ENCODE measurements around the gene PID1. TPM values are rescaled to one million over a fixed set of nuclear protein-coding genes. Genes with fewer than 3 reads are reported as not detected.

PID1 gene
- total RNA-seq, 1 experiment from 2014 or later: 63.3 TPM

DNA sequence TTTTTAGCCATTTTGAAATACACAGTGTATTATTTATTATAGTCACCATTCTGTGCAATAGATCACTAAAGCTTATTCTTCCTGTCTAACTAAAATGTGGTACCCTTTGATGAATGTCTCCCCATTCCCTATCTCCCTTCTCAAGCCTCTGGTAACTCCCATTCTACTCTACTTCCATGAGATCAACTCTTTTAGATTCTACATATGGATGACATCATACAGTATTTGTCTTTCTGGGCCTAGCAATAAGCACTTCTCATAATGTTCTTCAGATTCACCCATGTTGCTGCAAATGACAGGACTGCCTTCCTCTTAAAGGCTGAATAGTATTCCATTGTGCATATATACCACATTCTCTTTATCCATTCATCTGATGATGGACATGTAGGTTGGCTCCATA, 210.9 kb downstream of the PID1 start:
- peaks cover 5% of the 10 kb centered on the region for H3K9me3 ChIP-seq
- H3K27me3 ChIP-seq: no peaks in the 10 kb centered on the region
- no peak for DNase-seq
- no peak overlapping the region for H3K4me3 ChIP-seq
- 0 out of 2 replicates have a peak, but pooled peaks cover 3% of the 10 kb centered on the region for H3K36me3 ChIP-seq

GRCh38 chr2:229059331-229060033, 211.6 kb downstream of the PID1 start:
- peaks cover 5% of the 10 kb centered on the region for H3K9me3 ChIP-seq
- H3K27me3 ChIP-seq: no peaks in the 10 kb centered on the region
- 0 out of 2 replicates have a peak, but pooled peaks cover 3% of the 10 kb centered on the region for H3K36me3 ChIP-seq
- no peak overlapping the region for H3K4me3 ChIP-seq
- DNase-seq: no peak

DNA sequence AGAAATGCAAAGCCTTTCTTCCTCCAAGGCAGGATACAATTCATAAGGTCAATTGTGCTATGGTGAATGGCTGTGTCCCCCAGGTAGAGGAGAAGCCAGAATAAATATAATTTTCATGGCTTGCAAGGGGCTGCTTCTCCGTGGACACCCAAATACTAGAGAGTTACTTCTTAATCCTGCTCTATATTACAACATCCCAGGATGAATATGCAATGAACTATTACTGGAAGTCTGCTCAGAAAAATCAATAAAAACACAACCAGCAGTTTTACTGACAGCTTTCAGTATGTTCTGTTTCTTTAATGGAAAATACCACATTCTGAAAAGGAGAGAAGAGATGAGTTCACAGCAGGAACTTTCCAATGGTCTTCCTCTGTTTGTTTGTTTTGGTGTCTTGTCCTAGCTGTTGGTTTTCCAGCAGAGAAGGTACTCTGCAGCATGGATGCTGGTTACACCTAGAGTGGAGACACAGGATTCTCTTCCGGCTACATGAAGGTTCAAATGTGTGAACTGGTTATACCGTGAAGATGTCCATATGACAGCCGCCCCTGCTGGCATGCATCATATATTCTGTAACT, 213.0 kb downstream of the PID1 start:
- H3K36me3 ChIP-seq: 0 out of 2 replicates have a peak, but pooled peaks cover 3% of the 10 kb centered on the region
- H3K9me3 ChIP-seq: peaks cover 5% of the 10 kb centered on the region
- no peak for DNase-seq
- H3K4me3 ChIP-seq: no peak overlapping the region
- no peaks in the 10 kb centered on the region for H3K27me3 ChIP-seq

GRCh38 chr2:229054311-229054710, 216.8 kb downstream of the PID1 start:
- Histone ChIP-seq H3K27me3 (no peaks in the 10 kb centered on the region), H3K36me3 (no peaks in the 10 kb centered on the region), H3K4me3 (no peak overlapping the region), H3K9me3 (no peaks in the 10 kb centered on the region)
- DNase-seq: no peak

DNA sequence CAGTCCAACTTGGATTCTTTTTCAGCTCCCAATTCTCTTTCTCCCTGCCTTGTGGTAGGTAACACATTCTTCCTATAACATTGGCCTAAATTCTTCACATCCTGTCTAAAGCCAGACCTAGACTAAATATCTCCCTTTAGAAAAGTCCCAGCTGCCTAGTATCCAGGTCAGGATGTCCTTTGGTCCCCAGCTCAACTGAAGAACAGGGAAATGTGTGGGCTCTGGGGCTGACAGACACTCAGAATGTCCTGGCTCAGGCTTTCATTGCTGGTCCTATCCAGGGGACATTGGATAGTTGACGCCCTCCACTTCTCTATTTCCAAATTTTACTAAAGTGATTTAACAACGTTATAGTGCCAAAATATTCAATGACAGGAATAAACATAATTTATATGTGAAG, 219.3 kb downstream of the PID1 start:
- DNase-seq: no peak
- Histone ChIP-seq H3K9me3 (no peaks in the 10 kb centered on the region), H3K27me3 (no peaks in the 10 kb centered on the region), H3K36me3 (no peaks in the 10 kb centered on the region), H3K4me3 (no peak overlapping the region)

- Histone ChIP-seq H3K9me3 (no peaks in the 10 kb centered on the region), H3K36me3 (no peaks in the 10 kb centered on the region), H3K27me3 (no peaks in the 10 kb centered on the region), H3K4me3 (no peak overlapping the region)
- no peak for DNase-seq
These were observed 221.0 kb downstream of the PID1 start for GRCh38 chr2:229050133-229050532.

DNA sequence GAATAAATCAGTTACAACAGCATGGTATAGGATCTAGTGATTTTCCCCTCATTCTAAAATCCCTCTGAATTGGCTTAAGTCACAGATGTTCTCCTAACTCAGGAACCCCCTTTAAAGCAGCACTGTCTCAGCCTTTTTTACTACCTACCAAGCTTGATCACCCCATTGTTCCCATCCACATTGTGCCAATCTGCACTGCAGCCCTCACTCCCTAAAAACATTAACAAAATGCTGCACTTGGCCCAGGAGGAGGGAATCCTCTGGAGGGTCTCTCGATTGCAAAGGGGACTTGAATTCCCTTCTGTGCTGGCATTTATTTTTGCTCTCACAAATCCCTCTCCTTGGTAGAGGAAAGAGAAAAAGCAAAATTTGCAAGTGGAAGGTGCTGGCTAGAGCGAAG, 223.0 kb downstream of the PID1 start:
- DNase-seq: no peak
- no peaks in the 10 kb centered on the region for H3K36me3 ChIP-seq
- no peaks in the 10 kb centered on the region for H3K9me3 ChIP-seq
- H3K27me3 ChIP-seq: no peaks in the 10 kb centered on the region
- H3K4me3 ChIP-seq: no peak overlapping the region

DNA sequence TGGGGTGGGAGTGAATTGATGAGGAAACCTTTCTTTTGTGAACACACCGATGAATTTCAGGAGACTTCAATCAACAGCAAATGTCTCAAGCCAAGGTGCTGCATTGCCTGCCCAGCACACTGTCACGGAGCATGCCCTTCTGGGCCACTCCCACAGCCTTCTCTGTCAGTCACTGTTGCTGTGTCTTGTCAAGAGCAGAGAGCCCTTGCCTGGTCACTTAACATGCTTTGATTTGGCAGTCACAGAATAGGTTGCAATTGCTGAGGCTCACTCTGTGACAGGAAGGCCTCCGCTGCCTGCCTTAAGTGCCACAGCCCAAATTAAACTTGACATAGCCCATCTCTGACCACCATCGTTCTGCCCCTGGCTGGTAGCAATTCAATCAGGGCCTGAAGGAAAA, 225.4 kb downstream of the PID1 start:
- H3K9me3 ChIP-seq: no peaks in the 10 kb centered on the region
- DNase-seq: no peak
- no peaks in the 10 kb centered on the region for H3K36me3 ChIP-seq
- H3K27me3 ChIP-seq: no peaks in the 10 kb centered on the region
- H3K4me3 ChIP-seq: no peak overlapping the region

GRCh38 chr2:229044581-229044980, 226.5 kb downstream of the PID1 start:
- Histone ChIP-seq H3K9me3 (no peaks in the 10 kb centered on the region), H3K4me3 (no peak overlapping the region), H3K36me3 (no peaks in the 10 kb centered on the region), H3K27me3 (no peaks in the 10 kb centered on the region)
- no peak for DNase-seq

GRCh38 chr2:229043681-229044080, 227.4 kb downstream of the PID1 start:
- Histone ChIP-seq H3K9me3 (no peaks in the 10 kb centered on the region), H3K27me3 (no peaks in the 10 kb centered on the region), H3K36me3 (no peaks in the 10 kb centered on the region), H3K4me3 (no peak overlapping the region)
- no peak for DNase-seq

DNA sequence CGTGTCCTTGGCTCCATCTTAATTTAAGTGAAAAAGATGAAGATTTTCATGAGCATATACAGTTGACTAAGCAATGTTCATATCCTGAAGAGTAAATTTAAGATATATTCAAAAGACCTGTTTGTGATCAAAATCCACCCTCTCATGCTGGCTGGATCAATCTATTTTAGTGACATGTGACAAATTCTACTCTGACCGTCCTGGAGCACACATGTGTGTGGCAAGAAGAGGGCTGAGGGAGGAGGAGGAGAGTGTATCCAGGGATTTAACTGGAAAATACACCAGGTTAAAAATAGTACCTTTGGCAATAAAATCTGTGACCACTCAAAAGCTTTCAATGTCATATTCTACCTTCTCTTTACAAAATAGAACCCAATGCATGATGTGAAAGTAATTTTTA, 228.7 kb downstream of the PID1 start:
- H3K4me3 ChIP-seq: no peak overlapping the region
- H3K36me3 ChIP-seq: no peaks in the 10 kb centered on the region
- no peak for DNase-seq
- H3K27me3 ChIP-seq: no peaks in the 10 kb centered on the region
- H3K9me3 ChIP-seq: no peaks in the 10 kb centered on the region

- no peak for DNase-seq
- Histone ChIP-seq H3K27me3 (no peaks in the 10 kb centered on the region), H3K9me3 (no peaks in the 10 kb centered on the region), H3K36me3 (no peaks in the 10 kb centered on the region), H3K4me3 (no peak overlapping the region)
These were observed 229.4 kb downstream of the PID1 start for GRCh38 chr2:229041691-229042090.

DNA sequence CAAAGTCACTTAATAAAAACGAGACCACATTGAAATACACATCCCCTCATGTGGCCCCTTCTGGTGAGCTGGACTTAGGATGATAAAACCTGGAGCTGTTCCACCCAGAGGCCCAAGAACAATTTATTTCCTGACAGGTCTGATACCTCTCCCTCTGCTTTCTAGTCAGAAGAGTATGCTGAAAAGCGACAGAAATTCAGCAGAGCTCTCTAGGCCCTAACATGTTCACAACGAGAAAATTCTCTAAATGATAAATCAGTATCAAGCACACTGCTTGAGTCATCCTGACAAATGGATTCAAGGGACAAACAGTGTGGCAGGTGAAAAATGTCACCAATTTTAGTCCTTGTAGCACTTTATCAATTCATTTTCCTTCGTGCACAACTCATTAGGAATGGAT, 233.5 kb downstream of the PID1 start:
- no peak overlapping the region for H3K4me3 ChIP-seq
- no peaks in the 10 kb centered on the region for H3K27me3 ChIP-seq
- no peaks in the 10 kb centered on the region for H3K9me3 ChIP-seq
- DNase-seq: no peak
- H3K36me3 ChIP-seq: no peaks in the 10 kb centered on the region

- H3K27me3 ChIP-seq: no peaks in the 10 kb centered on the region
- H3K36me3 ChIP-seq: no peaks in the 10 kb centered on the region
- DNase-seq: no peak
- H3K4me3 ChIP-seq: no peak overlapping the region
- no peaks in the 10 kb centered on the region for H3K9me3 ChIP-seq
These were observed 237.3 kb downstream of the PID1 start for GRCh38 chr2:229033816-229034215.

DNA sequence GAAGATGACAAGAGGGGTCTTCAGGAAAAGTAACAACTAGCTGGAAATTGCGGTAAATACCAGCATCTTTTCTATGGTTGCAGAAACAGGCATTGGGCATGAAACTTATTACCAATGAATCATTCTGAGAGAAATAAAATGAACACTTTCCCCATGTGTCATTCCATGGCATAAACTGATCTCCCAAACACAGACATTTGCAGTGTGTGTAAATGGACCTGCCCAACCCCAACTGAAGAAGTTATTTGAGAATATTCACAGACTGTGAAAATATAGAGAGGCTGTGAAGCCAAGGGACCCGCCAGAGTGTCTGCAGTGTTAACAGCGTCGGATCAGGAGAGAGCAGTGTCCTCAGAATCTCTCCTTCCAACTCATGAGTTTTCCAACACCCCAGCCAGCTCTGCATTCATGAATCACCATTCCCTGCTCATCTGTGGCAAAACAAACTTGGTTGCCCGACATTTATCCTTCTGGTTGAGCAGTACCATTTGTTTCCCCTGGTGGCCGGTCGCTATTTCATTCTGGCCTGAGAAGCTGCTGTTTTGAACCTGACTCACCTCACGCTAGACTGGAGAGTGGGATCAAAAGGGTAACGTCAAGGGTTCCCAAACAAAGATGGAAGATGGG, 238.4 kb downstream of the PID1 start:
- H3K36me3 ChIP-seq: no peaks in the 10 kb centered on the region
- peak; percentile 19 for DNase-seq
- H3K4me3 ChIP-seq: no peak overlapping the region
- peaks cover 3% of the 10 kb centered on the region; the same call in 1 of the 2 replicates for H3K9me3 ChIP-seq
- H3K27me3 ChIP-seq: no peaks in the 10 kb centered on the region

DNA sequence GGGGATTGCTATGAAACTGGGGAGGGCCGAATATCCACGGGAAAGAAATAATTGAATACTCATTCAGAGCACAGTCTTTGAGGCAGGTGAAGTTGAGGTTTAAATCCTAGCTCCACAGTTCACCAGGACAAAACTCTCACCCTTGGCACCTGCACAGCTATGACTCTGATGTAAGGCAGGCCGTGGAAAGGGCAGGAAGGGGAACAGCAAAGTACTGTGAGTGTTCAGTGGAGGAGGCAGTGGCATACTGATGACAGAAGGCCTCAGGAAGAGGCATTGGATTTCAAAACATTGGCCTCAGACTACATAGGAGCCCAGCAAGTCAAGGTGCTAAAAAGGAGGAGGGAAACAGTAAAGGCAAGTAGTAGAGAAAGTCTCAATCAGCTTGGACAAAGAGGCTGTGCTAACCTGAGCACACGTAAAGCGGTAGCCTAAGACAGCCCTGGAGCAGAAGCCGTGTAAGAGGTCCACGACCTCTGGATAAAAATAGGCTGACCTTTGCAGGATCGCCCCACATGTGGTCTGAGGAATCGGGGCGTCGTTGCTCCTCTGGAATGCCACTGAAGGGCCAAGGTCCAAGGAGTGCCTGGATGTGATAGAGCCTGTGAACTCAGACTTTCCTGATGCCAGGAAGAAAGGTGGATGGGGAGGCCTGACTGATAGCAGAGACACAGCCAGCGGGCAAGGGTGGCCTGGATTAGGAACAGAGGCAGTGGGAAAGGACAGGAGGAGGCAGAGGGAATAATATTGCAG, 243.6 kb downstream of the PID1 start:
- Histone ChIP-seq H3K27me3 (no peaks in the 10 kb centered on the region), H3K4me3 (no peak overlapping the region), H3K9me3 (peaks cover 3% of the 10 kb centered on the region; the same call in 1 of the 2 replicates), H3K36me3 (peaks cover 10% of the 10 kb centered on the region)
- no peak for DNase-seq

- DNase-seq: no peak
- peaks cover 19% of the 10 kb centered on the region for H3K36me3 ChIP-seq
- H3K27me3 ChIP-seq: no peaks in the 10 kb centered on the region
- no peak overlapping the region for H3K4me3 ChIP-seq
- H3K9me3 ChIP-seq: peaks cover 3% of the 10 kb centered on the region; the same call in 1 of the 2 replicates
These were observed 245.4 kb downstream of the PID1 start for GRCh38 chr2:229025653-229026052.
